AG09319 (cell line): ENCODE data around the gene PROSER2.

Source experiments
- DNase-seq: peaks from one replicate; pipeline ENCODE4 v3.0.0-alpha.2; 2010; ENCODE audit warnings: low read depth; ENCODE audit errors: extremely low read depth
- TF ChIP-seq, protein P1 (sequence below): IDR thresholded peaks from 2 replicates; pipeline ENCODE4 v1.5.1; 2011; ENCODE audit warnings: low read depth, mild to moderate bottlenecking, inconsistent platforms, low read length, moderate library complexity

PROSER2 gene

GRCh38 chr10:11856678-11857077 is 33.5 kb downstream of the PROSER2 start:
- DNase-seq: no peak
- TF ChIP-seq, protein P1, sequence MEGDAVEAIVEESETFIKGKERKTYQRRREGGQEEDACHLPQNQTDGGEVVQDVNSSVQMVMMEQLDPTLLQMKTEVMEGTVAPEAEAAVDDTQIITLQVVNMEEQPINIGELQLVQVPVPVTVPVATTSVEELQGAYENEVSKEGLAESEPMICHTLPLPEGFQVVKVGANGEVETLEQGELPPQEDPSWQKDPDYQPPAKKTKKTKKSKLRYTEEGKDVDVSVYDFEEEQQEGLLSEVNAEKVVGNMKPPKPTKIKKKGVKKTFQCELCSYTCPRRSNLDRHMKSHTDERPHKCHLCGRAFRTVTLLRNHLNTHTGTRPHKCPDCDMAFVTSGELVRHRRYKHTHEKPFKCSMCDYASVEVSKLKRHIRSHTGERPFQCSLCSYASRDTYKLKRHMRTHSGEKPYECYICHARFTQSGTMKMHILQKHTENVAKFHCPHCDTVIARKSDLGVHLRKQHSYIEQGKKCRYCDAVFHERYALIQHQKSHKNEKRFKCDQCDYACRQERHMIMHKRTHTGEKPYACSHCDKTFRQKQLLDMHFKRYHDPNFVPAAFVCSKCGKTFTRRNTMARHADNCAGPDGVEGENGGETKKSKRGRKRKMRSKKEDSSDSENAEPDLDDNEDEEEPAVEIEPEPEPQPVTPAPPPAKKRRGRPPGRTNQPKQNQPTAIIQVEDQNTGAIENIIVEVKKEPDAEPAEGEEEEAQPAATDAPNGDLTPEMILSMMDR: no peak

DNA sequence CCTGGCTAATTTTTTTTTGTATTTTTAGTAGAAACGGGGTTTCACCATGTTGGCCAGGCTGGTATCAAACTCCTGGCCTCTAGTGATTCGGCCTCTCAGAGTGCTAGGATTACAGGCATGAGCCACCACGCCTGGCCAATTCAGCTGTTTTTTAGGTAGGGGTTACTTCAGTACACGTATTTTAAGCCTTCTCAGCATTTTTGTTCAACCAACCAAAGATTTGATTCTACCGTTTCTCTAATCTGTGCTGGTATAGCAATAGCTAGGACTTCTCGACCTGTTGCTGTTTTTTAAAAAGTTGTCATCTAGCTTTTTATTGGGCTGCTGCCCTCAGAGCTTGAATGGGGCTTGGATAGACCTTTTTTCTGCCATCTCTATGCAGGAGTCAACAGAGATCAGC is 34.9 kb downstream of the PROSER2 start:
- TF ChIP-seq, protein P1: no peak
- no peak for DNase-seq

DNA sequence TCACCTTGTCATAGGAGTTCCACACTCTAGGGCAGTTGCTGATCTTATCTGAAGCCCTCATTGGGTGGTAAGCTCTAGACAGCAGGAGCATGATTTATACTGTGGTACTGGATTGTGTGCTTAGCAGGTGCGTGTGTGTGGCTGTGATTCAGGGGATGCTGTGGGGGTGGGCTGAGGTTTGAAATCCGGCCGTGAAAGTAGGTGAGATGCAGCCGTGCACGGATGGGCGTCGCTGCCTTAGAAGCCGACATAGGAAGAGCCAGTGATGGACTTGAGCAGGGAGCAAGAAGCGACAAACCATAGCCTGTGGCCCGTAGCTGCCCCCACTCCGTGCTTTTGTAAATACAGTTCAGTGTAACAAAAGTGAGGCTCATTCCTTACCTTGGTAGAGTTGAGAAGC is 38.2 kb downstream of the PROSER2 start:
- DNase-seq: no peak
- TF ChIP-seq, protein P1: no peak

DNA sequence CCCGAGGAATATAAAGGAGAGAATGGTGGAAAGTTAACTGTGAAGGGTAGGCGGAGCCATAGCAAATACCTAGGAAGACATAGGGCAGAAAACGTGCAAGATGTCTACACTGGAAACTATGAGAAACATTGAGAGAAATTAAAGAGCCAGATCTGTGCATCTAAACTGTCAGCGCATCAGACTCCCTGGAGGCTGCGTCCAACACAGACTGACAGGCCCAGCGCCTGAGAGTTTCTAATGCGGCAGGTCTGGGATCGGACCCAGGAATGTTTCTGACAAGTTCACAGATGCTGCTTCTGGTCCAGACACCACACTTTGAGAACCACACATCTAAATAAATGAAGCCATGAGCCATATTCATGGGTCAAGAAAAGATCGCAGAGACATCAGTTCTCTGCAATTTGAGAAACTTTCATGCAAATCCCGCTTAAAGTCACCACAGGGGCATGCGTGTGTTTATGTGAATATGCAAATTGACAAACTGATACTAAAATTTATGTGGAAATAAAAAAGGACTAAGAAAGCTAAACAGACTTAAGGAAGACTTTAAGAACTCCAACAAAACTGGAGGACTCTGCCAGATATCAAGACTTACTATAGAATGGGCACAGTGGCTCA is 38.8 kb downstream of the PROSER2 start:
- TF ChIP-seq, protein P1: no peak
- no peak for DNase-seq

GRCh38 chr10:11863353-11864109 is 40.4 kb downstream of the PROSER2 start:
- TF ChIP-seq, protein P1: no peak
- DNase-seq: no peak

- TF ChIP-seq, protein P1: no peak
- no peak for DNase-seq
These were observed 41.6 kb downstream of the PROSER2 start for GRCh38 chr10:11864727-11865126.

GRCh38 chr10:11865561-11865960 is 42.4 kb downstream of the PROSER2 start:
- no peak for DNase-seq
- TF ChIP-seq, protein P1: no peak
